HG02610 (cell line): ENCODE measurements around the gene C1D.
"Not testable (repeated sequence)": the region's sequence is repeated elsewhere in the genome, so short reads cannot be mapped to it uniquely, and the experiment has no call there.

Source experiments
- ATAC-seq: cut with Tn5 transposase; IDR thresholded peaks from one replicate; pipeline ENCODE4 v1.9.1; 2021; ENCODE audit warnings: mild to moderate bottlenecking, moderate library complexity; ENCODE audit not compliant: unreplicated experiment

The C1D gene, protein sequence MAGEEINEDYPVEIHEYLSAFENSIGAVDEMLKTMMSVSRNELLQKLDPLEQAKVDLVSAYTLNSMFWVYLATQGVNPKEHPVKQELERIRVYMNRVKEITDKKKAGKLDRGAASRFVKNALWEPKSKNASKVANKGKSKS

DNA sequence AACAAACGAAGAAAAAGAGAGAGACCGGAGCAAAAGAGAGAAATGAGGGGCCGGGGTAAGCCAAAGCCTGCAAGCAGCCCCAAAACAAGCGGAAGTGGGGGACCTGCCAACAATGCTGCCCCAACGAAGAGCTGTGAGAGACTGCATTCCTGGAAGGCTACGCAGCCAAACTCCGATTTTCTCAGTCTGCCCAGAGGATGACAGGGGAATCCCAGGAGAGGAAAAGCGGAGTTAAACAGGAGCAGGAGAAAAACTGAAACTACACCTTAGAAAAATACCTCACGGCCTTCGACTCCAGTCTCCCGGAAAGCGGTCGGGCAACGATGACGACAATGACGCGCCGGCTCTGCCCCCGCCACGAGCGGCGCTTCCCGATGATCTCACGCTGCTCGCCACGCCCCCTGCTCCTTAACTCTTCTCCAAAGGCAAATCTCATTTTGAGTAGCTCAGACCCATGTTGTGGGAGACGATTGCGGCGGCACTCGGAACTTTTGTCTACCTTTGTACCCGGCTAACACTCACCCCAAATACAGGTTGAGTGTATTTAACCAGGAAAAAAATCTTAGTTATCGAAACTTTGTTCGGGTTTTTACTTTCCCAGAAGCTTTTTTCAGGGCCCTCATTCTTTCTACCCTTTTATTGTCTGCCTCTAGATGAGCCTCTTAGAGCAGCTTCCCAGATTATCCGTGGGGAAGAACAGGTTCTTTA is at the start of gene C1D:
TSS of gene C1D (minus strand) at position 325 of the 708 bp plus-strand sequence. CDS start 15,694 bp downstream, outside the sequence.
- ATAC-seq, result peak; percentile 93

DNA sequence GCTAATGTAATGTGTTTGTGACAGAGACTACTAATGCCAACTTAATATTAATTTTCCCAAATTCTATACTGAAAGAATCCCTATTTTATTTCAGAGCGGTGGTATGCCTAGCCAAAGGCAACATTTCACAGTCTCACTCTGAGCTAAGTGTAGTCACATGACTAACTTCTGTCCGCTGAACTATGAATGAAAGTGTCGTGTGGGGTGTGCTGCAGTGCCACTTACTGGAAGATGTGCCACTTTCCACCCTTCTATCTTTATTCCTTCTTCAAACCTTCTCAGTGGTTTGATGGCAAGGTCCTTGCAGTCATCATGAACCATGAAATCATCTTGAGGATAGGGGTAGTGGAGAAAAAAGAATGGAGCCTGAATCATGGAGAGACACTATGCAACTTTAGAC is 47.3 kb upstream of the C1D start:
- ATAC-seq, result no peak

DNA sequence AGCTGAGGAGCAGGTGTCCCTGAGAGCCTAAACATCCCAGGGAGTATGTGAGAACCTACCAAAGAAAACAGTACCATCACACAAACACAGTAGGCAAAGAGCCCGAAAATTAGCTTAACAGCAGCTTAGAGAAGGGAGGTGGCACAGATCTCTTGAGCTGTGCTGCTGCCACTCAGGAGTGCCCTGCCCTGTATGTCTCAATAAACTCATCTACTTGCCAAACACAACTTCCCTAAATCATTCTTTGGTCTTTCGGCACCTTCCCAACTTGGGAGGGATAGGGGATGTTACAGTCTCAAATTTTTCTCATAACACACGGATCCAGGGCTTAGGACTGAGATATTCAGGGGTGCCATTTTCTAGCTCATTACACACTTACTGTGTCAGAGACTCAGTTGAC is 45.3 kb upstream of the C1D start:
- ATAC-seq, result no peak

DNA sequence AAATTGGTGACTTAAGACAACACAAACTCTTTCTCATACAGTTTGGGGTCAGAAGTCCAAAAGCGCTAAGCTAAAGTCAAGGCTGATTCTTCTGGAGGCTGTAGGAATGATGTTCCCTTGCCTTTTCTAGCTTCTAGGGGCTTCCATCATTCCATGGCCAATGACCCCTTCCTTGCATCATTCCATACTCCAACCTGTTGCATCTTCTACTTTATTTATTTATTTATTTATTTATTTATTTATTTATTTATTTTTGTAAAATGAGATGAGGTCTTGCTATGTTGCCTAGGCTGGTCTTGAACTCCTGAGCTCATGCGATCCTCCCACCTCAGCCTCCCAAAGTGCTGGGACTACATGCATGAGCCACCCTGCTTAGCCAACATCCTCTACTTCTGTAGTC is 44.7 kb upstream of the C1D start:
- no peak for ATAC-seq

DNA sequence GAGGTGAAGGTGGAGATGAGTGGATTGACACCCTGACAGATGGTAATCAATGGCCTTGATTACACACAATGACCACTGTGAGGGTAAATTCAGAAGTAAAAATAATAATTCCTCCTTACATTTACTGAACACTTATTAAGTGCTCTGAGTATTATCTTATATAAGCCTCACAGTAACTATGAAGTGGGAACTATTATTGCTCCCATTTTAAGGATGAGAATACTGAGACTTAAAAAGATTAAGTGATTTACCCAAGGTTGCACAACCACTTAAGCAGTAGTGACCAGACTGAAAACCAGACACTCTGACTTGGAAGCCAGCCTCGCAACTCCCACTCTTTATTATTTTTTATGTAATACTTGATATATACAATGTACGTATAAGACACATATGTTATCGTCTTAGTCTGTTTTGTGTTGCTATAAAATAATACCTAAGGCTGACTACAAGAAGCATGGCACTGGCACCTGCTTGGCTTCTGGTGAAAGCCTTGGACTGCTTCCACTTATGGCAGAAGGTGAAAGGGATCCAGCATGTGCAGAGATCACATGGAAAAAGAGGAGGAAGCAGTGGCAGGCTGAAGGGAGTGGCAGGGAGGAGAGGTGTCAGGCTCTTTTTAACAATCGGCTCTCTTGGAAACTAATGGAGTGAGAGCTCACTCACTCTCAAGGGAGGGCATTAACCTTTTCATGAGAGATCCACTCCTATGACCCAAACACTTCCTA is 41.5 kb upstream of the C1D start:
- ATAC-seq, result no peak

DNA sequence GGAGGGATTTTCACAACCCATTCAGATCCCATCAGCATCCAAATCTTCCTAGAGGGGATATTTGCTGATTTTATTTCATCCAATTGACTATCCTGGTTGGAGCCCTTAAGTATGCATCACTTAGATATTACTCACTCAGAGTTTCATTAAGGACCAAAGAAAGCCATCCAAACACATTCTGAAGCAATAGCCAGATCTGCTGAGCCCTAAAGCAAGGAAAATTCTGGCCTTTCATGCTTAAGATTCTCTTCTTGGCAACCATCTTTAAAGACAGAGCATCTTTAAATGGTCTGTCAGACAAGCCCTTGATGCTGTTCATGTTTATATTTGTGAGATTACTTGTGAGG is 40.9 kb upstream of the C1D start:
- no peak for ATAC-seq

DNA sequence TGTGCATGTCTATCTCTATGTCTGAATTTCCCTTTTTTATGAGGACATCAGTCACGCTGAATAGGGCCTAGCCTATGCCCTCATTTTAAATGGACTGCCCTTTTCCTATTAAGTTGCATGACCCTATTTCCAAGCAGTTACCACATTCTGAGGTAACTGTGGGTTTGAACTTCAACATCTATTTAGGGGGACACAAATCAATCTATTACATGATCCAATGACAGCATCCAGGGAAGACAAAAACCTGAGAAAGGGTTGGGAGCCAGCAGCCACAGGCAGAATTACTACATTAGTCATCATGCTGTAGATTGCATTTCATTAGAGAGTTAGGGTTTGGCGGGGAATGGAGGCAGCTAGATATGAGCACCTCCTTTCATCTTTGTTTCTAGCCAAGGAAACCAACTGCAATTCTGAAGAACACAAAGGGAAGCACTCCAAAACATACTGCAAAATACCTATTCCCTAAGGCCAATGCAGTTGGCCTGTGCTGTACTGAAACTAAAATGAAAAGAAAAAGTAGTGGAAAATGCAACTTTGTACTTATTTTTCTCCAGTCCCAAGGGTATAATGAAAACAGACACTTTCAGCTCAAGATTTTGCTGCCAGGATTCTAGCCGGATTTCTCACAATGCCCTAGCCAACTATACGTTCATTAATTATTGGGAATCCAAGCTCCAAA is 40.4 kb upstream of the C1D start:
- no peak for ATAC-seq

DNA sequence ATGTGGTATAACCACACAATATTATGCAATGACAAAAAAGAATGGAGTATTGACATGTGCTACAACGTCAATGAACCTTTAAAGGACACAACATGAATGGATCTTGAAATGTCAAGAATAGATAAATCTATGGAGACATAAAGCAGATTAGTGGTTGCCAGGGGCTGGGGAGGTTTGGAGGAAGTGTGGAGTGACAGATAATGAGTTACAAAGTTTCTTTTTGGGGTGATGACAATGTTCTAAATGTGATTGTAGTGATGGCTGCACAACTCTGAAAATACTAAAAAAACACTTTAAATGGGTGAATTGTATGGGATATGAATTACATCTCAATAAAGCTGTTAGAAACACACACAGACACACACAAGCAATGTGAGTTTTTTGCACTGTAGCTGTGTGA is 37.4 kb upstream of the C1D start:
- ATAC-seq, result no peak

DNA sequence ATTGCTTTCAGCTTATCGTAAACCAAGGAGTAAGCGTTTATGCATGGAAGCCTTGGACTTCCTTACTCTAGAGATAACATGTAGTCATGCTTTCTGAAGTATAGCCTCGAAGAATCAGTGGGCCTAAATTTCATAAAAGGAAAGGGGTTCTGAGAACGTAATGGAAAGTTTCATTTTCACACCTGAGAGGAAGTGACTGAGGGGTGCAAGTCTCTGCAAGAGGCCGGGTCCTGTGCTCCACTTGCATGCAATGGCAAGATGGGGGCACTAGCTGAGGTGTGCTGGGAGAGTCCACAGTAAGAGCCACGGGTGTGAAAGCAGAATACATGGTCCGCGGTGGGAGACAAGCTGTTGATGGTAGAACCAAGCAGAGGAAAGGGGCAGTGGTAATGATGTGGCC is 36.5 kb upstream of the C1D start:
- no peak for ATAC-seq

DNA sequence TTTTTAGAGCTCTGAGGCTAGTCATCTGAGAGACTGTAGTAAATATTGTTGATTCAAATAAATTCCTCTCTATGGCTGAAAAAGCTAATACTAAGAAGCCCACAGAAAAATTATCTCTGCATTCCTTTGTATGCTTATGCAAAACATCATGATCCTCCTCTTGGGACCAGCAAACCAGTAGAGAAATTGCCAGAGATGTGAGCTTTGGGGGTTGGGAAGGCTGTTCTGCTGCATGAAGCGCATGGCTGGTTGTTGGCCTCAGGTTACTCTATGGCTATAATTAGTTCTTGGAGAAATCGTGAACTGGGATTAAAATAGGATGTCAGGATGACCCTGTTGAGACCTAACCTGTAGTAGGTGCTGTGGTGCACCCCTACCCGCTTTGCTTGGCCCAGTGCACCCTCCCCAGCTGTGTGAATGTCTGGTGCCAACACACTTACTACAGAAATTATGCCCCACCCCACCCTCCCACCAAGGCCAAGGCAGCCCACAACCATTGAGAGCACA is 35.5 kb upstream of the C1D start:
- no peak for ATAC-seq

DNA sequence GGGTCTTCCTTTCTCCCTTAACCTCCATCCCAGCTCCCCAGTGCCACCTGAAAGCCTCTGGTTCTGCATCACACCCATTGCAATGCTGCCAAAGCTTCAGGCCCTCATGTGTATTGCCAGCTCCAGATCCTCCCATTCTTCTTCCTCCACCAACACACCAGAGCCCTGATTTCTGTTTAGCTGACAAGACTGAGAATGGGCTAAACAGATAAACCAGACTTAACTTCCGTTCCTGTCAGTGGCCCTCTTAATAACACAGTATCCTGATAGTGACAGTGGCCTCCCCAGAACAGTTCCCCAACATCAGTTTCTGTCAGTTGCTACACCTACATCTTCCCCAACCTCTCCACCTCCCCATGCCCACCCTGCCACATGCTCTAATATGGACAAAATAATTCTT is 31.3 kb upstream of the C1D start:
- ATAC-seq, result no peak

DNA sequence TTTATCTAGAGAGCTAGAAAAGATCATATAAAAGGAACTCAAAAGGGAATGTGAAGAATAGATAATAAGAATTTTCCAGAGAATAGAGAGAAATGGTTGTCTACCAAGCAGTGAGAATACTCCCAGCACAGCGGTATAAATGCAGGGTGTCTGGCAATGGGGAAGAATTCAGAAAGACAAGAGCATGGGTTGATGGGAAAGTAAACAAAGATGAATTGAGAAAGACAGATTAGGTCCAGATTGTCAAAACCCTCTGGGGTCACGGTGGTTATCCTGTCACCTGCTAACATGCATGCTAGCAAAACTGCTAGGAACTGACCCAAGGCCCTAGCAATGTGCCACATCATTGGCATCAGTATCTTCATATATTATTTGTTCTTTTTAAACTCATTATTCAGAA is 30.8 kb upstream of the C1D start:
- no peak for ATAC-seq

DNA sequence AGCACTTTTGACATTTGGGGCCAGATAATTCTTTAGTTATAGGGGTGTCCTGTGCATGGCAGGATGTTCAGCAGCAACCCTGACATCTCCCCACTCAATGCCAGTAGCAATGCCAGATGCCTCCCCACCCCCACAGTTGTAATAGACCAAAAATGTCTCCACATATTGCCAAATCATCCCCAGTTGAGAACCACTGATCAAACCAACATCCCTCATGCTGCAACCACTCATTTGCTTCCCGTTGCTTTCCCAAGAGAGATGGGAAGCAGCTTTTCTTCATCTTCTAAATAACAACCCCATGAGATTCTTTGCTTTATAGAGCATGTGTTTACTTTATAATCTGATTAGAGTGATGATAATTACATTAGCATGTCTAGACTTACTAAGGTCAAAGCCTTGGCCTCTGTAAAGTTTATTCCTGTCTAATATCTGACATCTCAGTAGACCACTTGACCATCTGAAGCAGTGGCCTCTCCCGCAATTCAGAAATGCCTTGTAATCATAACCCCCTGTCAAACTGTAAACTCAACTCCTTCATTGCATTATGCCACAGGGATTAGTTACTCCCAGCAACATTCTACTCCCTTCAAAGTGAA is 28.7 kb upstream of the C1D start:
- no peak for ATAC-seq

DNA sequence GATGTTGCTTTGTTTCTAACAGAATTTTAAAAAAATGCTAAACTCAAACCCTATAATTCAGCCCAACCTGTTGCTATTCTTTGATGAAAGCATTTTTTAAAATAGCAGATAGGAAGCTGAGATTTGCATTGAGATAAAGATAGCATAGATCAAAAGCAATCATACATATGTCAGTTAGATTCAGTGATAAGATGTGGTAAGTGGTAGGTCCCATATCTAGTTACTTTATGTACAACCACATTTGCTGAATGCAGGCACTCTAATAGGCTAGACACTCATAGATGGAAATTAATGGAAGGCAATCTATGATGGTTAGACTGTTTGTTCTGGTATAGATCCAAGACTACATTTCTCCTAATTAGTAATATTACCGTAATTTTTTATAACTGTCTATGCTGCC is 27.2 kb upstream of the C1D start:
- no peak for ATAC-seq

DNA sequence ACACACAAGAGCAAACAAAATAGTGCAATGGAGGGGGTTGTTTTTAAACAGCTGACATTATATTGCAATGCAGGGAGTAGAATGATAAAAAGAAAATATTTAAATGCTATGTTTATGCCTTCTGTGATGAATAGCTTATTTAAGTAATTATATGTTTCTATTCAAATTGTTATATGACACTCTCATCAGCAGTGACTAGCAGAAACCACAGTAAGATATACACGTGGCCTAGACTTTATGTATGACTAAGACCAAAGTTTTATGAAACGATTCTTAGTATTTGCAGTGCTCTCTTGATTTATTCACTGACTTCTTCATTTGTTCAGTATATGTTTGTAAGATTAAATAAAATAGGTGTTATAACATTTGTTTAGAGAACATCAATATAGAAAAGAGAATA is 26.1 kb upstream of the C1D start:
- ATAC-seq, result no peak

DNA sequence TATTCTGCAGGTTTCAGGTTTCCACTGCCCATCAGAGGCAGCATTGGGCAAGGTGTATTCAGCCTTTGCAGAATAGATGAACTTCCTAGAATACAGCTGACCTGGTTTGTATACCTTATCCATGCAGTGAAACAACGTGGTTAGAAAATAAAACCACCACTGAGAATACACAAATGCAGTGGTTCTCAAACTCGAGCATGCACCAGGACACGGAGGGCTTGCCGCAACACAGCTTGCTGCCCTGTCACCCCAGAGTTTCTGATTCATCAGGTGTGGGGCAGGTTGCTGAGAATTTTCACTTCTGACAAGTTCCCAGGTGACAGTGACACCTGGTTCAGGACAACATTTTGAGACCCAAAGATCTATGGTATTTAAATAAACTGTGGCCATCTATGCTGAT is 23.4 kb upstream of the C1D start:
- ATAC-seq, result peak; percentile 59

DNA sequence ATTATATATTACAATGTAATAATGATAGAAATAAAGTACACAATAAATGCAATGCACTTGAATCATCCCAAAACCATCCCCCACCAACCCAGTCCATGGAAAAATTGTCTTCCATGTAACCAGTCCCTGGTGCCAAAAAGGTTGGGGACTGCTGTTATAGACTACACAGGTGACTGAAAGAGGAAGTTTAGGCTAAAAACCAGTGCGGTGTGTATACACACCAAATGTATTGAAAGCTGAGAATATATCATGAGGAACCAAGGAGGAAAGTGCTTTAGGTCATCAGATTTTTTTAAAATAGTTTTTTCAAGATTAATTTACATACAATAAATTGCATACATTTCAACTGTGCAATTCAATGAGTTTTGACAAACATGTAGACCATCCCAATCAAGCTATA is 20.5 kb upstream of the C1D start:
- no peak for ATAC-seq

DNA sequence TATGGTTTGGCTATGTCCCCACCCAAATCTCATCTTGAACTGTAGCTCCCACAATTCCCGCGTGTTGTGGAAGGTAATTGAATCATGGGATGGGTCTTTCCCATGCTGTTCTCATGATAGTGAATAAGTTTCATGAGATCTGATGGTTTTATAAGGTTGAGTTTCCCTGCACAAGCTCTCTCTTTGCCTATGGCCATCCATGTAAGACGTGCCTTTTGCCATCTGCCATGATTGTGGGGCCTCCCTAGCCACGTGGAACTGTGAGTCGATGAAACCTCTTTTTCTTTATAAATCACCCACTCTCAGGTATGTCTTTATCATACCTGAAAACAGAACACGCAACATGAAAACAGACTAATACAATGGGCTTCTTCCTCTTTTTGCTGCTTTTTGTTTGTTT is 11.2 kb upstream of the C1D start:
- ATAC-seq, result no peak

DNA sequence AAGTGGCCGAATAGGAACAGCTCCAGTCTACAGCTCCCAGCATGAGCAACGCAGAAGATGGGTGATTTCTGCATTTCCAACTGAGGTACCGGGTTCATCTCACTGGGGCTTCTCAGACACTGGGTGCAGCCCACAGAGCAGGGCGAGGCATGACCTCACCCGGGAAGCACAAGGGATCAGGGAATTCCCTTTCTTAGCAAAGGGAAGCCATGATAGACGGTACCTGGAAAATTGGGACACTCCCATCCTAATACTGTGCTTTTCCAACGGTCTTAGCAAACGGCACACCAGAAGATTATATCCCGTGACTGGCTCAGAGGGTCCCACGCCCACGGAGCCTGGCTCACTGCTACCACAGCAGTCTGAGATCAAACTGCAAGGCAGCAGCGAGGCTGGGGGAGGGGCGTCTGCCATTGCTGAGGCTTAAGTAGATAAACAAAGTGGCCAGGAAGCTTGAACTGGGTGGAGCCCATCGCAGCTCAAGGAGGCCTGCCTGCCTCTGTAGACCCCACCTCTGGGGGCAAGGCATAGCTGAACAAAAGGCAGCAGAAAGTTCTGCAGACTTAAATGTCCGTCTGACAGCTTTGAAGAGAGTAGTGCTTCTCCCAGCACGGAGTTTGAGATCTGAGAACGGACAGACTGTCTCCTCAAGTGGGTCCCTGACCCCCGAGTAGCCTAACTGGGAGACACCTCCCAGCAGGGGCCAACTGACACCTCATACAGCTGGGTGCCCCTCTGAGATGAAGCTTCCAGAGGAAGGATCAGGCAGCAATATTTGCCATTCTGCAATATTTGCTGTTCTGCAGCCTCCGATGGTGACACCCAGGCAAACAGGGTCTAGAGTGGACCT is 1.2 kb upstream of the C1D start:
- not testable (repeated sequence) for ATAC-seq

DNA sequence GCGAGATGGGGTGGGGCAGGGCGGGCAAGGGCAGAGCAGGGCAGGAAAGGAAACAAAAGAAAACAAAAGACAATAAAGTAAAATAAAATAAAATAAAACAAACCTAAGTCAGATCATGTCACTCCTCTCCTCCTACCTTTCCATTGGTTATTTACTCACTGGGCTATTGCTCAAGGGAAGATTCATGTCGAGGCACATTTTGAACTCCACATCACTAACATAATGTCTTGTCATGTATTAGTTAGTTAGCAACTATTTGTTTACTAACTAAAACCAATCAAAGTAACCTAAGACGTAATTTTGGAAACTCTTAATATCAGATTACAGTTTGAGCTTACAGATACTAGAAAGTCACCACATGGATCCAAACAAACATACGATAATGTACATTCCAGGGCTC is 2.2 kb downstream of the C1D start:
- ATAC-seq, result no peak
